Measurements from ENCODE around the gene JADE3.

JADE3 gene

DNA sequence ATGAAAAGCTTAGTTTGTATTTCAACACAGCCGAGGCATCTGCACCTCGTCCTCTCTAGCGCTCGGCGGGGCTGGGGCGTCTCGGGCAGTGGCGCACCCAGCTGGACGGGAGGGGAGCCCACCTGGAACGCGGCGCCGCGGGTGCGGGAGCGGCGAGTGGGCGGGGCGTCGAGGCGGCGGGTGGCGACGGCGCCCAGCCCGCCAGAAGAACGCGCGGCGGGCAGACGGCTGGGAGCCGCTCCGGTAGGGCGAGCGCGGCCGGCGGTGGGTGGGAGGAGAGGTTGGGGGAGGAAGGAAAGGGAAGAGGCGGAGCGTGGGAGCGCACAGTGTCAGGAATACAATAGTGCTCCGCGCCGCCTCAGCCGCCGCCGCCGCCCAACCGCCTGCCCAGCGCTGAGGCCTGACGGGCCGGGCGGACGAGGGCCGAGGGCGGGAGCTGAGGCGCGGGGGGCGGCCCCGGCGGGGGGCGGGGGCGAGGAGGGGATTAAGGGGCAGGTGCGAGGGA is at the start of gene JADE3:
JADE3 (plus strand) TSS at position 324 of the 505 bp plus-strand sequence. CDS start 72,474 bp downstream, outside the sequence.
- peak; percentile 80 for DNase-seq

DNA sequence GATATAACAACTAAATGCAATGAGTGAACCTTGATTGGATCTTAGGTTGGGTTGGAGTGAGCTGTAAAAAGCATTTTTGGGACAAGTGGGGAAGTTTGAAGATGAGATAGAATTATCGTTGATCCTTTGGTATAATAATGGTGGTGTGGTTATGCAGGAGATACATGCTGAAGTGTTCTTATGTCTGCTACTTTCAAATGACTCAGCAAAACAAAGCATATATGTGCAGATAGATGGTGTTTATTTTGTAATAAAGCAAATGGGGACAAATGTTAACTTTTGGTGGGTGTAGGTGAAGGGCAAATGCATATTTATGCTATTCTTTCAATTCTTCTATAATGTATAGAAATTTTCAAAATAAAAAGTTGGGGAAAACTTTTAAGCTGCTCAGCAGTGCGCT is 49.1 kb upstream of the JADE3 start:
- DNase-seq = no peak

DNA sequence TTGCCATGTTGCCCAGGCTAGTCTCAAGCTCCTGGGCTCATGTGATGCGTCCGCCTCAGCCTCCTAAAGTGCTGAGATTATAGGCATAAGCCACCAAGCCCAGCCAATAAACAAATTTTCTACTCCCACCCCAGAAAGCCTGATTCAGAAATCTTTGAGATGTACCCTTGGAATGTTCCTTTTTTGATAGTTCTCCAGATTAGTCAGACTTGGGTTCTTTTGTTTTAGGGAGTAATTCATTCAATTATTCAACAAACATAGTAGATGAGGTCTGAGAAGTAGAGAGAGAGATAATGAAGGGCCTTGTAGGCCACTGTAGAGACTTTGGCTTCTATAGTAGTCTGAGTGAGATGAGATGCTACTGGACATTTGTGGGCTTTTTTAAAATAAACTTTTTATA is 47.6 kb upstream of the JADE3 start:
- no peak for DNase-seq

DNA sequence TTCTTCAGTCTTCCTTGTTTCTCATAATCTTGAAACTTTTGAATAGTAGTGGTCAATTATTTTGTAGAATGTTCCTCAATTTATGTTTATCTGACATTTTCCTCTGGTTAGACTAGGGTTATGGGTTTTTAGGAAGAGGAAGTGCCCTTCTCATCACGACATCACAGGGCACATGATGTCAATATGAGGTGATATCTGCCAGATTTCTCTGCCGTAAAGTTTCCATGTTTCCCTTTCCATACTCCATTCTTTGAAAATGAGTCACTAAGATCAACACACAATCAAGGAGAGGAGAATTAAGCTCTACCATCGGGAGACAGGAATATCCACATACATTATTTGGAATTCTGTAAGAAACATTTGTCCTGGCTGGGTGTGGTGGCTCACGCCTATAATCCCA is 46.9 kb upstream of the JADE3 start:
- DNase-seq = no peak

DNA sequence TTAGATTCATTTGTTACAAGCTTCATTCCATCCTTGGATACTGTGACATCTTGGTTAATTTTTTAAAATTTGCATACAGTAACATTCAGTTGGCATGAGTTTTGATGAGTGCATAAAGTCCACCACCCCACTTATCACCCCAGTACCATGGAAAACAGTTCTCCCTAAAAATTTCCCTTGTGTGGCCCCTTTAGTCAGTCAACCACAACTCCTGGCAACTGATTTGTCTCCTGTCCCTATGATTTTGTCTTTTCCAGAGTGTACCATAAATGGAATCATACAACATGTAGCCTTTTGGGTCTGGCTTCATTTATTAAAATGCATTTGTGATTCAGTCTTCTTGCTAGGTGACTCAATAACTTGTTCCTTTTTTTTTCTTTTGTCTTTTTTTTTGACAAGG is 45.5 kb upstream of the JADE3 start:
- DNase-seq = no peak

DNA sequence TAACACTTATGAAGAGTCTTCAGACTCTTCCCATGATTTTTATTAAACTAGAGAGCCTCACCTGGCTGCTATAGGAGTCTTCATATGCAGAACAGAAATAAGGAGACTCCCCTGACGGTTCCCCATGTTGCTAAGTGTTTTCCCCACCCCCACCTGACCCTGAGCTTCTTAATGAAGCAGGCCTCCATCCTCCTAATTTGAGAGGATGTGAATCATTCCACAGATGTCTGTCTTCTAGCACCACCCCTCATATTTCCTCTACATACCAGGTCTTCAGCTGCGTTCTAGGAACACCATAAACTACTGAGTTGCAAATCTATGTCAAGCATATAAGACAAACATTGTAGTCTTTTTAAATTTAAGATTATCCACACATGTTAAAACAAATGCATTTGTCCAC is 38.5 kb upstream of the JADE3 start:
- no peak for DNase-seq

DNA sequence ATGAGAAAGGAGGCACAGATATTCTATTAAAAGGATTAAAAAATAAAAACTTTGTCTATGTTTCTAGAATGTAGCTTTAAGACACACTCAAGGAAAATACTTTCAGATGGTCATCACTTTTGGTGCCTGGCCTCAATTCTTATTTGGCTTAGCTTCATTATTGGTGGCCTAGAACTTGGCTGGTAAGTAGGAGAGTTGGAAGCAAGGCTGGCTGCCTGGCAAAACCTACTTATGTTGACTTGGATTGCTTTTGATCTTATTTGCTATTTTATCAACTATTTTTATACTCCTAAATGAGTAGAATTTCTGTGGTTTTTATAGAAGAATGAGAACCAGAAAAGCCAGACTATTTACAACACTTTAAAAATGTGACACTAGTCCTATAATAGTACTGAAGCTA is 35.3 kb upstream of the JADE3 start:
- DNase-seq = no peak

DNA sequence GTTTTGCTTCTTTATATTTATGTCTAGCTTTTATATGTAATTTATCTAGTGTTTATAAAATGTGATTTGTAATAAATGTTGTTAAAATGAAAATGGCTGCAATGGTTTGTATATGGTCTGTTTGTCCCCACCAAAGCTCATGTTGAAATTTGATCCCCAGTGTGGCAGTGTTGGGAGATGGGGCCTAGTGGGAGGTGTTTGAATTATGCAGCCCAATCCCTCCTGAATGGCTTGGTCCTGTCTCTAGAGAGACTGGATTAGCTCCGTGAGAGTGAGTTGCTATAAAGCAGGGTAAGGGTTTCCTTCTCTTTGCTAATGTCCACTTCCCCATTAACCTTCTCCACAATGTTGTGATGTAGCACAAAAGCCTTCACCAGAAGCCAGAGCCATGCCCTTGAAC is 30.0 kb upstream of the JADE3 start:
- DNase-seq = no peak

DNA sequence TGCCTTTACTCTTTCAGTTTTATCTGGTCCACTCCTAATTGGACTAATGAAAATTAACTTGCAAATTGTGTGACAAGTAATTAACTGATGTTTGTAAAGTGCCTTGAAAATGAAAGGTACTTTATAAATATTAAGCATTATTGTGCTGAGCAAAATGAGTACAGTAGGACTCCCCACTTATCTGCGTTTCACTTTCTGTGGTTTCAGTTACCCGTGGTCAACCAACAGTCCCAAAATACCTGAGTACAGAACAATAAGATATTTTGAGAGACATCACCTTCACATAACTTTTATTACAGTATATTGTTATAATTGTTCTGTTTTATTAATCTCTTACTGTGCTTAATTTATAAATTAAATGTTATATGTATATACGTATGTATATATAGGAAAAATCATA is 27.4 kb upstream of the JADE3 start:
- no peak for DNase-seq

DNA sequence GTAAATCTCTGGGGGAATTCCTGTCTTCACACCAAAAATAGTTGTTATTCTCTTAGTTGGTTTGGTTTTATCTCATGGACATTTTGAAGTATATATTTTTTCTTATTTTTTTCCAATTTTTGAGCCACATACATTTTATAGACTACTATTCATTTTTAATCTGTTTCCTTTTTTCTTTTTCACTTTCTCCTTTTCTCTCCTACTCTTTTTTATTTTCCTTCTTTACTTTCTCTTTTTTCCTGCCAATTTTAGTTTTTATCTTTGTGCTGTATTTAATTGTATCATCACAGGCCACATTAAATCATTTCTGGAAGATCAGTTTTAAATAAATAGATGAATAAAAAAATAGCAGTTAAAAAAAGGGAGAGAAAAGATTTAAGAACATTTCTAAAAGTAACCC is 14.0 kb upstream of the JADE3 start:
- DNase-seq = no peak

DNA sequence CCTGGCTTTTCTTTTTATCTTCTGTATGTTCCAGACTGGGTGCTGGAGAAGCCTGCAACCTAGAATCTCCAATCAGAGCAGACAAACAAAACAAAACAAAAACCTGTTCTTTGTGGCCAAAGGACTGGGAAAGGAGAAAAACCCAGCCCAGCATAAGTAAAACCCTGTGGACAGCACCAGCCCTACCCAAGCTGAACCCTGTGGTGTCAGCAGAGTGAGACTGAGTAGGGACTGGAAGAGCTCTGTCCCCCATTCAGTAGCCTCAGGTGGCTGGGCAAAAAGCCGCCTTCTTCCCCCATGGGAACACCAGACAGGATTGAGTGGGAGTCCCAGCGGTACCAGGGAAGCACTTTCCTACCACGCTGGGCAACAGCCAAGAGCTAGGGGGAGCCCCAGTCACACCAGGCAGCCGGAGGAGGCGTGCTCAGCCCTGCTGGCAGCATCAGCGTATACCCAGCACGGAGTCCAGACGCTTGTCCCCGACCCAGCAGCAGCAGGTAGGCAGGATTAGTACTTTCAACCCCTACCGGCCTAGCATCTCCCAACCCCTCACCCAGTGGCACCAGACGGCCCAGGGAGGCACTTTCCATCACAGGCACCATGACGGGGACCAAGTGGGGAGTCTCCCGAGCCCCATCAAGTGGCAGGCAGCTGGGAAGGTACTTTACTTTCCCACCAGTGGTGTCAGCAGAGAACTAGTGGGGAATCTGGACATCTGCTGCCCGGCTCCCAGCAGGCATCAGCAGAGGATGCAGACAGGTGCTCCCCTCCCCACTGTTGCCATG is 8.6 kb upstream of the JADE3 start:
- peak; percentile 64 for DNase-seq

DNA sequence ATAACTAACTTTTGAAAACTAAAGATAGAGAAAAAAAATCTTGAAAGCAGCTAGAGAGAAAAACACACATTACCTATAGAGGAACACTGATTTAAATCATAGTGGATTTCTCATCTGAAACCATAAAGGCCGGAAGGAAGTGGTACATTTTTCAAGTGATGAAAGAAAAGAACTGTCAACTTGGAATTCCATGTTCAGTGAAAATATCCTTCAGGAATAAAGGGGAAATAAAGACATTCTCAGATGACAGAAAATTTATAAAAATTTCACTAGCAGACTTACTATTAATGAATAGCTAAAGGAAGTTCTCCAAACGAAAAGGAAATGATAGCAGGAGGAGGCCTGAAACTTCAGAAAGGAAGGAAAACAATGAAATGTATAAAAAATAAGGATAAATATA is 7.6 kb upstream of the JADE3 start:
- DNase-seq = no peak

DNA sequence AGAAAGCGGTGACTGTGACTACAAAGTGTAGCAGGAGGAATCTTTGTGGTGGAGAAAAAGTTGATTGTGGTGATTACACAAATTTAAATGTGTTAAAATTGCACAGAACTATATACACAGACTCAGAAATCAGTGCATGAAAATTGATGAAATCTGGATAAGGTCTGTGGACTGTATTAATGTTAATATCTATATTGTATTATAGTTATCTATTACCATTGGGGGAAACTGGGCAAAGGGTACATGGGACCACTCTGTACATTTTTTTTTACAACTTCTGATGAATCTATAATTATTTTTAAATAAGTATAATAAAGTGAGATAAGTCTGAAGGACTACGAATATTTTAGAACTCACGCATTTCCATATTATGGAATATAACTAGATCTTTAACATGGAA is 1.8 kb upstream of the JADE3 start:
- no peak for DNase-seq

DNA sequence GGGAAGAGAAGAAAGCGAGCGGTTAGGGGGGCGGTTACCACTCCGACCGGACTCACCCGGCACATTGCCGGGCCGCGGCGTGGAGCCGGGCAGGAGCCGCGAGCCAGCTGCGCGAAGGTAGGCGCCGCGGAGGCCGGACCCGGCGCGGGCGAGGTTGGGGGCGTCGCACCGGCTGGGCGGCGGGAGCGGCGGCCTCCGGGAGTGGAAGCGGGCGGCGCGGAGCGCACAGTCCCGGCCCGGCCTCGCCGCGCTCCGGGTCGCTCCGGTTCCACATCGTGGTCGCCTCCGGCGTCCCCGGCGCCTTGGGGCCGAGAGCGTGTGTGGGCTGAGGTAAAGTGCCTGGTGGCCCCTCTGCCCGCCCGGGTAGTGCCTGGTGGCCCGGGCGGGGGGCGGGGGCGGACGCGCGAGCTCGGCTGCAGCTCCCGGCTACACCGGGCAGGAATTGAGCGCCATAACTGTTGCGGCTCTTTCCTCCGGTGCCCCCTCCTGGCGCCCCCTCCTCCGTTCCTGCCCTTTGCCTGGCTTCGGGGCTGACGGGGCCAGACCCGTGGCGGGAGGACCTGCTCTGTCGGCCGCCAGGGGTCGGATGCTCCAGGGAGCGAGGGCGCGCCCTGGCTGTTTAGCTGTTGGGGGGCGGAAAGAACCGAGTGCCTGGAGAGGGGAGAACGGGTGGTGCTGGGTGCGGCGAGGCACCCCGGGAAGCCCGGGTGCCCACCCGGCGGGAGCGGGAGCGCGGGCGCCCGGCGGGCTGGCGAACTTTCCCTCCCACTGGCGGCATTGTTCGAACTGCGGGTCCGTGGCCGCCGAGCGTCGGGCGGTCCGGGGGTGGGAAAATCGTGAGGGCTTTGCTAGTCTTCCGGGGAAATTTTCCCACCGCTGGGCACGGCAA is 626 bp downstream of the JADE3 start:
- peak; percentile 37 for DNase-seq

DNA sequence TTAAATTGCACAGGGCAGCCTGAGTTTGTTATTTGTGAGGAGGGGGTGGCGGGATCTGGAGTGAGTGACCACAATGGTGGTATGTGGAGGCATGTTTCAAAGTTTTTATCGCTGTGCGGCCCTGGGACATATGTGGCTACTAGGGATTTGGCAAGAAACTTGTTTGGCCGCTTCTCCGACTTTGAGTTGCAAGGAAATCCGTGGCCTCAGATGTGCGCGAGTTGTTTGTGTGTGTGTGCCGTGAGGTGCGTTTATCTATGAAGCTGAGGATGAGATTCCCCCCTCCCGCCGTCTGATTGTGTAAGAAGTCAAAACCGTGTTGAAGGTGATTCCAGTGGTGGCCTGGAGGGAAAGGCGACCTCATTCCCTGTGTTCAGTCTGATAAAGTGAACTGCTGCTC is 1.4 kb downstream of the JADE3 start:
- no peak for DNase-seq

DNA sequence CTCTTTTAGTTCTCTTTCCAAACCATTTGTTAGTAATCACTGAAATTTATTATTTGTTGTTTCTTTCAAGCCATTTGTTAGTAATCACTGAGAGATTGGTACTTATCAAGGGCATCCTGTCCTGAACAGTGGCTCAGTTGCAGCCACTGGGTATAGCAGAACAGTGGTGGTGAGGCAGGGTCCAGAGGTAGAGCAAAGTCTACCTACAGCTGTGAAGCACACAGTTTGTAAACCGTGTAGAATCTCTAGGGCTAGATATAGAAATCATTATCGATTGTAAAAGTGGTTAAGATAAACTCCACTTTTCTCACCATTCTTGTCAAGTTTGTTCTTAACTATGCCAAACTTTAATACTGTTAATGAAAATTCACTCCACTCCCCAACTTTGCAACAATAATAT is 4.1 kb downstream of the JADE3 start:
- DNase-seq = no peak

DNA sequence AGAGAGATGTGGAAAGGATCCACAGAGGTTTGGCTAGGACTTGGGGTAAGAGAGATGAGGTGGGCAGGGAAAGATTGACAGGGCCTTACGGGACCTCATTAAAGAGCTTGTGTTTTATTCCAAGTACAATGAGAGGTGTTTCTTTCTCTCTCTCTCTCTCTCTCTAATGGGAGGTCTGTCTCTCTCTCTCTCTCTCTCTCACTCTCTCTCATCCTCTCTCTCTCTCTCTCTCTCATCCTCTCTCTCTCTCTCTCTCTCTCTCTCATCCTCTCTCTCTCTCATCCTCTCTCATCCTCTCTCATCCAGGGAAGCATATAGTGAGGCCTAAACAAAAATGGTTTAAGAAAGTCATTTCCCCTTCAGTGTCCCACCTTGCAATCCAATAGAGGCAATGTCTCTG is 5.4 kb downstream of the JADE3 start:
- no peak for DNase-seq

DNA sequence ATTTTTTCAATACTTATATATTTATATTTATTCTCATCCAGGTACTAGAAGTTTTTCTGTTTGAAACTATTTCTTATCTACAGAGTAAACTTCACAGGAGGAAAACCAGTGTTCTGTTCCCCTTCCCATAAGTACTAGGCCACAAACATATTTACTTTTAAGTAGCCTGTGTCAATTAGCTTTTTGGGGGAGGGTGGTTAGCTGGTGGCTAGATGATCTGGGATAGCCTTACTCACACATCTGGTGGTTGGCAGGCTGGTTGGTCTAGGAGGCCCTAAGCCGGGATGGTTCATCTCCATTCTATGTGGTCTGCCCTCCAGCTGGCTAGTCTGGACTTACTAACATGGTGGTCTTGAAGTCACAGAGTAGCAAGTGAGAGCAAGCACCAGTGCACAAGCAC is 6.2 kb downstream of the JADE3 start:
- DNase-seq = no peak

DNA sequence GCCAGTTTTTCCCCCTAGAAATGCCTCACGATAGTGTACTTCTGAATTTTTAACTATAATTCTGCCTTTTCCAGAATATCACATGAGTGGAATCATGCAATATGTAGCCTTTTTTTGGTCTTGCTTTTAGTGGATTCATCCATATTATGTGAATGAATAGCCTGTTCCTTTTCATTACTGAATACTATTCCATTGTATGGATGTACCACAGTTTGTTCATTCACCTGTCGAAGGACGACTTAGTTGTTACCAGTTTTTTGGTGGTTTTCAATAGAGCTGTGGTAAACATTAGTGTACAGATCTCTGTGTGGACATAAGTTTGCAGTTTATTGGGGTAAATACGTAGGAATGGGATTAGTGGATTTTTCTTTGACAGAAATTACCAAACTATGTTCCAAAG is 8.0 kb downstream of the JADE3 start:
- no peak for DNase-seq

DNA sequence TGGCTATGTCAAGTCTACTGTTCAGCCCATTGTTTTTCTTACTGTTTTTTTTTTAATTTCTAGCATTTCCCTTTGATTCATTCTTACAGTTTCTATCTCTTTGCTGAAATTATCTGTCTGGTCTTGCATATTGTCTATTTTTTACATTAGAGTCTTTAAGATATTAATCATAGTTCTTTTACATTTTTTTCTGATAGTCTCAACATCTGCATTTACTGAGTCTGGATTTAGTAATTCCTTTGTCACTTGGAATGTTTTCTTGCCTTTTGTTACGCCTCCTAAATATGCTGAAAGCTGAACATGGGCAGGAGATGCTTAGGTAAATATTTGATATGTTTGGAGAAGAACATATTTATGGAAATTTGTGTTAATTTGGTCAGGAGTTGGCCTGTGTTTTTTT is 10.4 kb downstream of the JADE3 start:
- no peak for DNase-seq

DNA sequence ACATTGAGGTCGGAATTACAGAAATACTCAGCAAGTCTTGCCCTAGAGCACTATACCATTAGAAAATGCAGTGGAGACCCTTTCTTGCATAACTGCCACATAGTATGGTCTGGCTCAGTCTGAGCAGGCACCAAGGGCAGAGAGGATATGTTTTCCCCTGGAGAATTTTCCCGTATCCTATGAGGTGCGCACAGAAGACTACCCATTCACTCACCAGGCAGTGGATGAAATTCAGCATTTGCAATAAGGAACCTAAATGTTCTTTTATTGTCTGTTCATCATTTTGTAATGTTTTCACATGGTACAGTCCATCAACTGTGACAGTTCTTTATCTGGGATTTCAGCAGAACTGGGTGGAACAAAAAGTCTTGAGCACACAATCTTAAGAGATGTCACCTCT is 15.5 kb downstream of the JADE3 start:
- no peak for DNase-seq

DNA sequence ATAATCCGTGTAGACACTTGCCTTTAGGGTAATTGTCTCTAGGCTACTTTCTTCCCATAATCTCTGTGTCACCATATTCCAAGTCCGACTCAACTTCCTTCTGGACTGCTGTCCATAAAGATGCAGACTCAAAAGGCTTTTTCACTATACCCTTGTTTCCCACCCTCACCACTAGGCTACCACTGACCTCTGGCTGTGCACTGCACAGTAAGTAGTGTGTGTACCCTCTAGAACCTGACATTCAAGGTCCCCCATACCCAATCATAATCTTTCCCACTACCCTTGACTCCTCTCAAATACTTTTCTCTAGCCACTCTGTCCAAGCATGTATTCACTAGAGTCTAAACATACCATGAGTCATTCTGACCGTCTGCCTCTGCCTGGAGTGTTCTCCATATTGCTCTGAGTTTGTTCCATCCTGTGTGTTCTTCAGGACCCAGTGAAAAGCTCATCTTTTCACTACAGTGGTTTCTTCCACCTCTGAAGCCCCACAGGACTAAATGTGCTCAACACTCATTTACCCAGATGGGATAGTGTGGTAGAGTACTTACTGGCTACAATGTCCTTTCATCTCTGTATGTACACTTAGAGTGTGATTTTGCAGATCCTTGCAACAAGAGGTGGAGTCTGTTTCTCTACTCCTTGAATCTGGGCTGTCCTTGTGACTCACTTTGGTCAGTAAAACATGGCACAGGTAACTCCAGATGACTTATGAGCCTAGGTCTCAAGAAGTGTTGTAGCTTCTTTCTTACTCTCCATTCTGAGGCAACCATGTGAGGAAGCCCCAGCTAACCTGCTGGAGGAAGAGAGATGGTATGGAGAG is 17.4 kb downstream of the JADE3 start:
- DNase-seq = no peak

DNA sequence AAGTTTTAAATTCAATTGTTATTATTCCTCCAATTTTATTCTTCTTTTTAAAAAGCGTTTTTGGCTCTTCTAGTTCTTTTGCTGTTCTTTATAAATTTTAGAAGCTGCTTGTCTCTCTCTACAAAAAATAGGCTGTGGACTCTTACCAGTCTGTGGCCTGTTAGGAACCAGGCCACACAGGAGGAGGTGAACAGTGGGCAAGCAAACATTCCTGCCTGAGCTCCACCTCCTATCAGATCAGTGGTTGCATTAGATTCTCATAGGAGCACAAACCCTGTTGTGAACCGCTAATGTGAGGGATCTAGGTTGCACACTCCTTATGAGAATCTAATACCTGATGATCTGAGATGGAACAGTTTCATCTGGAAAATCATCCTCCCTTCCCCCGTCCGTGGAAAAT is 23.1 kb downstream of the JADE3 start:
- DNase-seq = no peak
